Islet of Langerhans (tissue), 1 donor: ENCODE data around the gene GNAS.

Experiments used
- FAIRE-seq: peaks from one replicate; lab custom pipeline; 2011; peaks lifted over from hg19 to GRCh38; lab: Jason Lieb, UNC

GNAS gene

DNA sequence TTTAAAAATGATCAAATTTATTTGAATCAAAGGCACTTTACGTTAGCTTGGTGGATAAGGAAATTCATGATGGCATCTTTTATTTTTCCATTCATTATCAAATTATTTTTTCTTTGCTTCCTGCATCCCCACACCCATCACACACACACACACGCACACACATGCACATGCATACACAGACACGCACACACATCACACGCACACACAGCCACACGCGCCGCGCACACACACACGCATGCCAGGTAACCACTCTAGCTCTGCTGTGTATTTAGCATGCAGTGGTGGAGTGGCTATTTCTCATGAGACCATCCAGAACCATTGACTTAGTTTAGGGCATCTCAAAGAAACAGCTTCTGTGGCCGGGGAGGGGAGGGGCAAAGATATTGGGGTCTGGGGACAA, 47.0 kb downstream of the GNAS start:
- no peak for FAIRE-seq

DNA sequence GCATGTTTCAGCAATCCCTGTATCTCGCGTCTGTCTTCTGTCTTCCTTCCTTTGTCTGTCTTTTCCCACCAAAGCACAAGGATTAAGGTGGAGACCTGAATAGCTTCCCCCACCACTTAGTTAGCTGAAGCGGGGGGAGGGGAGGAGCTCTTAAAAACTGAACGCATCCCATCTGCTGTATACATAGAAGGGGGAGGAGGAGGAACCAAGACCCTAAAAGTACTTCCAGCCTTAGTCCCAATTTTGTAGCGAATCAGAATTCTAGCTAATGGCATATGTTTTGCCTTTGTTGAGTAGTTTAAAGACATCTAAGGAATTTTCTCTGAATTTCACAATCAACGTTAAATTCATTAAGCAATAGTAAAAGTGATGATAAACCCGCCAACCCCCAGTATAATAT, 47.9 kb downstream of the GNAS start:
- FAIRE-seq = no peak

GRCh38 chr20:58901488-58902402, 49.2 kb downstream of the GNAS start:
- FAIRE-seq = no peak

- FAIRE-seq = no peak
Observed at GRCh38 chr20:58903614-58904013, 51.1 kb downstream of the GNAS start.

DNA sequence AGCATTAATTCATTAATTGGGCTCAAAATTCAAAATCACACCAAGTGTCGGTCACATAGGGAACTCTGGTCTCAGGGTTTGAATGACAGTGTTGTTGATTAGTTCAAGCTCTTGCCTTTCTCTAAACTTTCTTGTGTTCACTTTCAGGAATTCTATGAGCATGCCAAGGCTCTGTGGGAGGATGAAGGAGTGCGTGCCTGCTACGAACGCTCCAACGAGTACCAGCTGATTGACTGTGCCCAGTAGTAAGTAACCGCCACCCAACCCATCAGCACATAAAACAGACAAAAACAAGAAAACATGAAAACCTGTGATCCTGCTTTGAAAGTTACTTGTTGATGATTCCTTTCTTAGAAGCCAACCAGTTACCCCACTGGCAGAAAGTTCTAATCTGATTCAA, 52.7 kb downstream of the GNAS start:
- FAIRE-seq = no peak

DNA sequence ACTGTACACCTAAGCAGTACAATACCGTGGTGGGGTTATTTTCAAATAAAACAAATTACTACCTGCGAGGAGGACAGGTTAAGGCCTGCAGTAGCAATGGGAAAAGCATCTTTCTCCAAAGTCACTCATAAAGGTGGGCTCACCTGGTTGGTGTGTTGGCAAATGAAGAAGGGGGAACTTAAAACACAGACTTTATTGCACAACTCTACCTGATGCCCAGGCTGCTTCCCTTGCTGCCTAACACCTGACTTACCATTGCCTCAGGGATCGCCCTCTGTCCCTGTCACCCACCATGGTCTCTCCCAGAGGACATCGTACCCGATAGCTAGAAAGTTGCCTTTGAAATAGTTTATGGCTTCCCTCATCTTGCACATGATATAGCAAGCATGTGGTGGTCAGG, 53.6 kb downstream of the GNAS start:
- FAIRE-seq = no peak

GRCh38 chr20:58906894-58907293, 54.4 kb downstream of the GNAS start:
- FAIRE-seq = no peak

GRCh38 chr20:58907320-58908137, 55.0 kb downstream of the GNAS start:
- FAIRE-seq = peak; percentile 91

GRCh38 chr20:58908221-58908620, 55.7 kb downstream of the GNAS start:
- FAIRE-seq = peak; percentile 56

DNA sequence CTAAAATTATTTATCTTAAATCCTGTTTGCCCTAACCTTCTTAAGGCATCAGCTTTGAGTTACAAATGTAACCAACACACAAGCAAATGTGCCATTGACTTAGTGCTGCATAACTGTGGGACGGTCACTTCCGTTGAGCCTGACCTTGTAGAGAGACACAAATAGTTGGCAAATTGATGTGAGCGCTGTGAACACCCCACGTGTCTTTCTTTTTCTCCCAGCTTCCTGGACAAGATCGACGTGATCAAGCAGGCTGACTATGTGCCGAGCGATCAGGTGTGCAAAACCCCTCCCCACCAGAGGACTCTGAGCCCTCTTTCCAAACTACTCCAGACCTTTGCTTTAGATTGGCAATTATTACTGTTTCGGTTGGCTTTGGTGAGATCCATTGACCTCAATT, 56.4 kb downstream of the GNAS start:
- no peak for FAIRE-seq

DNA sequence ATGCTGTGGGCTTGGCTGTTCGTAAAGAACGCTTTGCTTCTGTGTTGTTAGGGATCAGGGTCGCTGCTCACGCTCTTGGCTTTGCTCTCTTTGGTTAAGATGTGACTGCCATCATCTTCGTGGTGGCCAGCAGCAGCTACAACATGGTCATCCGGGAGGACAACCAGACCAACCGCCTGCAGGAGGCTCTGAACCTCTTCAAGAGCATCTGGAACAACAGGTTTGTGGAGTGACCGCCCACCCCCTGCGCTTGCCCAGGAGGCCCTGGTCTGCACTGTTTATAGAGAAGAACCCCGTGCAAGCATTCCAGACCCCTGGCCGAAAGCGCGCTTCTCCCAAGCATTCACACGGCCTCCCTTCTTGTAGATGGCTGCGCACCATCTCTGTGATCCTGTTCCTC, 57.1 kb downstream of the GNAS start:
- FAIRE-seq = no peak

GRCh38 chr20:58910473-58910872, 58.0 kb downstream of the GNAS start:
- no peak for FAIRE-seq

DNA sequence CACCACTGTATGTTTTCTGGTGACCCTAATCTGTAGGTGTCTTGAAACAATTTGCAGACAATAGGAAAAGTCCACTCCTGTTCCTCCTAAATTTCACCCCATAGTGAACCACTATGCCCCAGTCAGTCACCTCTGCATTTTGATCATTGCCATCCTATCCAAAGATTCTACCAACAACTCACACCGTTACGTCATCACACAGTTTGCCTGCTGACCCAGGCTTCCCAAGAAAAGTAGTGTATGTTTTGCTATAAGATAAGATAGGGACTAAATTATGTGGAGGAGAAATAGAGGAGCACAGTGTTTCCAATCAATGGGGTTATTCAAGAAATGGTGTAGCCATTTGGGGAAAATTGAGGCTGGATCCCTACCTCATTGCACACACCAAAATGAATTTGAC, 58.8 kb downstream of the GNAS start:
- FAIRE-seq = no peak

- no peak for FAIRE-seq
Observed at GRCh38 chr20:58911970-58912369, 59.5 kb downstream of the GNAS start.

DNA sequence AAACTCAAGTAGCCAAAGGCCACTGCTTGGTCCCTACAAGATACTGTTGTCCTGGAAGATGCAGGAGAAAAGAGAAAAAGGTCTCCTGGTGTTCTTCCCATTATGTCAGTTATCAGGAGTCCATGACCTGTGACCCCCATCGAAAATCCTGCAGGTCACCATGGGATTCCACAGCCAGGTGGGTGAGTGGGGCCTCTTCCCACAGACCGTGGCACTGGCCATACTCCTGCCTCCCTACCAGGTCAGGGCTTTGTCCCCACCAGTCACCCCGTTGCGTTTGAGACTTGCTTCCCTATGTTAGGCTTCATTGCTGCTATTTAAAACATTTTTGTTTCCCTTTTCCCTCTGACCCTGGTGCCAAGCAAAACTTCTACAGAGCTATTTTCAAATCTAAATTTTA, 60.6 kb downstream of the GNAS start:
- no peak for FAIRE-seq

DNA sequence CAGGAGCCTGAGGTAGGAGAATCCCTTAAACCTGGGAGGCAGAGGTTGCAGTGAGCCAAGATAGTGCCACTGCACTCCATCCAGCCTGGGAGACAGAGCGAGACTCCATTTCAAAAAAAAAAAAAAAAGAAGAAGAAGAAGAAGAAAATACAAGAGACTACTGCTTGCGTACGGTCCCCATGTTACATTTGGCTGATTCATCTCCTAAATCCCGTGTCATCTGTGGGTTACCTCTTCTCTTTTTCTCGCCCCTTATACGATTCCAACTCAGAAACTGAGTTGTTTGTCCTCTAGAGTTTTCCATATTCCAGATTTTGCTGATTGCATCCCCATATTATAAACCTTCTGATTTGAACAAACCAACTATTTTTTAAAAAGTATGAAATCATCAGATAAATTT, 66.1 kb downstream of the GNAS start:
- no peak for FAIRE-seq

GRCh38 chr20:58921564-58921963, 69.0 kb downstream of the GNAS start:
- no peak for FAIRE-seq

GRCh38 chr20:58922036-58922435, 69.5 kb downstream of the GNAS start:
- FAIRE-seq = no peak

- FAIRE-seq = no peak
Observed at GRCh38 chr20:58923117-58923712, 70.7 kb downstream of the GNAS start.

- FAIRE-seq = no peak
Observed at GRCh38 chr20:58926802-58927489, 74.4 kb downstream of the GNAS start.

DNA sequence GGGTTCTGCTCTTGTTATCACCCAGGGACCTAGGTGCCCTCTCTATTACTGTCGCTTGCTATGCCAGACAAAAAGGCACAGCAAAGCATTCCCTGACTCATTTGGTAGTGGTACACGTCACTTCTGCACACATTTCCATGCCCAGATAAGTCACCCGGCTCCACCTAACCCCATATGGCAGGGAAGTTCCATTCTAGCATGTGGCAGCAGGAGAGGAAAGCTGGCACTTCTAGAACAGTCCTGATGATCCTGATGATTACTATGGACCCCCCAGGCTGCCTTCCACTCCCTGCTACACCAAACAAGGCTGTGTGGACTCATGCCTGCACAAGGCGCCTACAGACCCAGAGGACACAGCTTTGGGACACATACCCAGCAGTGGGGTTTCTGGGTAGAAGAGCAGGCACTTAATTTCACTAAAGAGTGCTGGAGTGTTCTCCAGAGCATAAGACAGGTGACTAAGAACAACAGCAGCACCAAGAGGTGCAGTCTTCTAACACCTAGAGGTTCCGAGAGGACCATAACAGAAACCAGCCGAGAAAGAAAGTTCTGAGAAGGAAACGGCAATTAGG, 75.1 kb downstream of the GNAS start:
- no peak for FAIRE-seq

DNA sequence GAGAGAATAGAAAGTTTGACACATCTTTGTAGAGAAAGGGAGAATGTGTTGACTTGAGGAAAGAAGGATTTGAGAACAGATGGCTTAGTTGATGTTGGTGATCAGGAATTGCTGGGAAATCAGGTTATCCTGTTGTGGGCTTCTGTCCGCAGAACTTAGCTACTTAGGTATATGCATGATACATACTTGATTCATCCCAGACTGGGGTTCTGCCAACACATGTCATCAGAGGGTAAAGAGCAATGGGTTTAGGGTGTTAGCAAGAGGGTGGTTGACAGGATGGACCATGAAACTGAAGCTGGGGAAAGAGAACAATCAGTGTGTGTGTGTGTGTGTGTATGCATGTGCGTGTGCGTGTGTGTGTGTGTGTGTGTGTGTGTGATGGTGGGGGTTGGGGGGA, 78.0 kb downstream of the GNAS start:
- FAIRE-seq = no peak
